ENCODE measurements around the gene APLNR.

GRCh38 chr11:57279116-57279515 is 42.1 kb upstream of the APLNR start:
- TF ChIP-seq, protein P1, sequence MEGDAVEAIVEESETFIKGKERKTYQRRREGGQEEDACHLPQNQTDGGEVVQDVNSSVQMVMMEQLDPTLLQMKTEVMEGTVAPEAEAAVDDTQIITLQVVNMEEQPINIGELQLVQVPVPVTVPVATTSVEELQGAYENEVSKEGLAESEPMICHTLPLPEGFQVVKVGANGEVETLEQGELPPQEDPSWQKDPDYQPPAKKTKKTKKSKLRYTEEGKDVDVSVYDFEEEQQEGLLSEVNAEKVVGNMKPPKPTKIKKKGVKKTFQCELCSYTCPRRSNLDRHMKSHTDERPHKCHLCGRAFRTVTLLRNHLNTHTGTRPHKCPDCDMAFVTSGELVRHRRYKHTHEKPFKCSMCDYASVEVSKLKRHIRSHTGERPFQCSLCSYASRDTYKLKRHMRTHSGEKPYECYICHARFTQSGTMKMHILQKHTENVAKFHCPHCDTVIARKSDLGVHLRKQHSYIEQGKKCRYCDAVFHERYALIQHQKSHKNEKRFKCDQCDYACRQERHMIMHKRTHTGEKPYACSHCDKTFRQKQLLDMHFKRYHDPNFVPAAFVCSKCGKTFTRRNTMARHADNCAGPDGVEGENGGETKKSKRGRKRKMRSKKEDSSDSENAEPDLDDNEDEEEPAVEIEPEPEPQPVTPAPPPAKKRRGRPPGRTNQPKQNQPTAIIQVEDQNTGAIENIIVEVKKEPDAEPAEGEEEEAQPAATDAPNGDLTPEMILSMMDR (IDR thresholded peaks at IDR 0.05): no peak
- no peak for TF ChIP-seq EZH2 (IDR thresholded peaks at IDR 0.05; ENCODE audit: borderline replicate concordance, insufficient read depth, low read depth, low read length, poor library complexity, severe bottlenecking)
